HG02623 (cell line): ENCODE results near the gene CD300LF.

ENCODE experiments used
- ATAC-seq: cut with Tn5 transposase; IDR thresholded peaks from one replicate; pipeline ENCODE4 v1.9.1; 2021; ENCODE audit warnings: moderate library complexity; ENCODE audit not compliant: unreplicated experiment

CD300LF gene

DNA sequence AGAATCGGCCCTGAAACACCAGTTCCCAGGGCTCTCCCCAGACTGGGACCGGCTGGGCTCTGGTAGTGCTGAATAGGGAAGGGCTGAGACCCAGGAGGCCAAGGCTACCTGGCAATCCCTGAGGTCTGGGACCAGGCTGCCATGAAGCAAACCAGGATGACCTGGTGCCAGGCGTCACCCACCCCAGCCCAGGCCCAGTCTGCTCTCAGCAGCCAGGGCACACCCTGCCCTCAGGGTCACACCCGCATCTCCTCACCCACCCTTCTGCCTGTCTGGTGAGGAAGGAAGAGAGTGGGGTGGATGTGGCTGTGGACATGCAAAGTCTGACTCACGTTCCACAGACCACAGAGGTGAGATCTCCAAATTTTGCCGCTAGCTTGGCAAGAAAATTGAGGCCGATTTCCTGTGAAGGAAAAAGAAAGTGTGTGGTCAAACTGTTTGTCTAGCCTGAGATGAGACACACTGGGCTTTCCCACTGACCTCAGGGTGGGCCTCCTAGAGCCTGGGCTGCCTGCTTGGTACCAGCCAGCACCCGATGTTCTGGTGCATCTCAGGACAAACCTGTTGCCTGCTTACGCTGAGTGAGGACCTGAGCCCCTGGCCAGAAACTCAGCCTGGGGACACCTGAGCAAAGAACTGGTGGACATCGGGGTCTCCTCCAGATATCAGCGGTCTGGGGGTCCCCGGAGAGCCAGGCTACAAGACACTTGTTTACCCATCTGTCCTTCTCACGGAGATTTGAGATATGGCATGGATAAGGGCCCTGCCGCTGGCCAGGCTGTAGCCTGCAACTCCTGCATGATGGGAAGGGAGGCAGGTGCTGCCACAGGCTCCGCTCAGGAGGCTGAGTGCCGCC lies 18.0 kb upstream of the CD300LF start:
- ATAC-seq: no peak

DNA sequence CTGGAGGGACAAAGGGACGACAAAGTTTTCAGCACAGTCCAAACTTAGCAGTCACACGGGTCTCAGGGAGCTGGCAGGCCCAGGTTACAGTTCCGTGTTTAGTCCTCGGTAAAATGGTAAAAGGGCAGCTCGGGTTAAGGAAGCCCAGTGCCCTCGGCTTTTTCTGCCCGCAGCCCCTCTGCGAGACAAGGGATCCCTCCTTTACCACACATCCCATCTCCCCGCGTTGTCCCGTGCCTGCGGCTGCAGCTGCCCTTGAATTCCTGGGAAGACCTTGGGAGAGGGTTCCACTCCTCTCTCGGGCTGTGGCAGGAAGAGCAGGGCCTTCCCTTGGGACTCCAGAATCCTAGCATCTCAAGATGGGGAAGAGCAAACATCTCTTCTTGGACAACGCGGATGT lies 17.1 kb upstream of the CD300LF start:
- ATAC-seq: no peak

DNA sequence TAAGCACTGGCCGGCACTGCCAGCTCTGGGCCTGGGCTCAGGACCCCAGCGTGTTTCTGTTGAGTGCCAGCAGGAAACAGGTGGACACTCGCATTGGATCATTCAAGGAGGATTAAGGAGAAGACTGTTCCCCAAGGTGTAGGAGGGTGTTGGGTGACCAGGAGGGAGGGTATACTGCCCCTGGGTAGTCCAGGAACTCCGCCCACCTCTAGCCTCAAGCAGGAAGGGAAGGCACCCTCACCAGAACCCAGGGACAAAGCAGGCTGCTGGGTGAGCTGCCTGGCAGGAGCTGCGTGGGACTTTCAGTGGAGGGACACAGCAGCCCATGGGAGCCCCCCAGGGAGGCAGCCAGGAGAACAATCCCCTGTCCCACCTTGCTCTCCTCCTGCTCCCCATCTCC lies 16.6 kb upstream of the CD300LF start:
- ATAC-seq: no peak

DNA sequence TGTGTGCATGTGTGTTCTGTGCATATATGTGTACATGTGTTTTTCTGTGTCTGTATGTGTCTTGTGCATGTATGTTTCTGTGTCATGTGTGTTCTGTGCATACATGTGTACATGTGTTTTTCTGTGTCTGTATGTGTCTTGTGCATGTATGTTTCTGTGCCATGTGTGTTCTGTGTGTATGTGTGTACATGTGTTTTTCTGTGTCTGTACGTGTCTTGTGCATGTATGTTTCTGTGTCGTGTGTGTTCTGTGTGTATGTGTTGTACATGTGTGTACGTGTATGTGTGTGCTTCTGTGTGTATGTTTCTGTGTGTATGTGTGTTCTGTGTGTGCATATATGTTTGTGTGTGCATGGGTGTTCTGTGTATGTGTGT lies 16.0 kb upstream of the CD300LF start:
- ATAC-seq: no peak

DNA sequence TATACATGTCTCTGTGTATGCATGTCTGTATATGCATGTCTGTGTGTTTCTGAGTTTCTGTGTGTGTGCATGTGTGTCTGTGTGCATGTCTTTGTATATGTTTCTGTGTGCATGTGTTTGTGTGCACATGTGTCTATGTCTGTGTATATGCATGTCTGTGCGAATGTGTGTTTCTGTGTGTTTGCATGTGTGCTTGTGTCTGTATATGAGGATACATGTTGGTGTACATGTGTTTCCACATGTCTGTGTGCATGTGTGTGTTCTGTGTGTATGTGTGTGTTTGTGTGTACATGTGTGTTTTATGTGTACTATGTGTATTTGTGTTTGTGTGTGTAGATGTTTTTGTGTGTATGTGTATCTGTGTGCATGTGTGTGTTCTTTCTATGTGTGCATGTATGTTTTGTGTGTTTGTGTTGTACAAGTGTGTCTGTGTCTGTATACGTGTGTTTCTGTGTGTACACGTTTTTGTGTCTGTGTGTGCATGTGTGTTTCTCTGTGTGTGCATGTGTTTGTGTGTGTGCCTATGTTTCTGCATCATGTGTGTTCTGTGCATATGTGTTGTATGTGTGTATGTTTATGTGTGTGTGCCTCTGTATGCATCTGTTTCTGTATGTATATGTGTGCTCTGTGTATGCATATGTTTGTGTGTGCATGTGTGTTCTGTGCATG lies 15.4 kb upstream of the CD300LF start:
- ATAC-seq: no peak

DNA sequence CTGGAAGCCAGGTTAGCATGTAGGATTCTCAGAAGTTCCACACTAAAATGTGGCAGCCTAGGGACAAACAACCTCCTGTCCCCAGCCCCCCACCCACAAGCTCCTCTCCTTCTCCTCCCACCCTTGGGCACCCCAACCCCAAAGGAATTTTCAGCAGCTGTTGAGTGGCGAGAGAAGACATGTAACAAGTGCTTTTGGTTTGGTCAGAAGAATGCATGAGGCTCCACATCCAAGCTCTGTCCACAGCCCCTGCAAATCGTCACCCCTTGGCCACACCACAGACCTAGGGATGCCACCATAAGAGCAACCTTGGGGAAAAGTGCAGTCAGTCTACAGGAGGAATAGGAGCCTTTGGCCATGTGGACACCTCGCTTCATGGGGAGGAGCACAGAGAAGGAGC lies 12.4 kb upstream of the CD300LF start:
- no peak for ATAC-seq

DNA sequence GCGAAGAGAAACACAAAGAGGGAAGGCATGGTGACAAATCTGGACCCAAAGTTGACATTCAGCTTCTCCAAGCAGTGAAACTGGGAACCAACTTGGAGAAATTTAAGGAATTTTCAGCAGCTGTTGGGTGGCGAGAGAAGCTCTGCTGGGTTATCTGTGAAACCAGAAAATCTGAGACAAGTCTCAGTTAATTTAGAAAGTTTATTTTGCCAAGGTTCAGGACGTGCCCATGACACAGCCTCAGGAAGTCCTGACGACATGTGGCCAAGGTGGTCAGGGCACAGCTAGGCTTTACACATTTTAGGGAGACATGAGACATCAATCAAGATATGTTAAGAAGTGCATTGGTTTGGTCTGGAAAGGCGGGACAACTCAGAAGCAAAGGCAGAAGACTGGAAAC lies 11.2 kb upstream of the CD300LF start:
- ATAC-seq: no peak

DNA sequence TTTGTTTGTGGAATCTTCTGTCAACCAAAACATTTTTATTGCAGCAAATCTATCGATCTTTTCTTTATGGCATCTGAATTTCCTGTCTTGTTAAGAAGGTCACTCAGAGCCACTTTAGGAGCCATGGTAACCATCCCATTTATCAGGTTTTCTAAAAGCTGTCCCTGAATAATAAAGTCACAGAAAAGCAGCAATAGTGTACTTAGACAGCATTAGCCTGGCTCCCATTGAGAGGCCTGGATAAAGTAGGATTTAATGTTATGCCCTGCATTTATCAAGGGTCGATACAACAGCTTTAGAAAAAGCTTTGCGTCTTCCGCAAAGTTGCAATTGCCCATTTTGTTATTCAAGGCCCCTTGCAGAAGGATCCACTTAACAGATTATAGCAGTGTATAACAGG lies 10.1 kb upstream of the CD300LF start:
- ATAC-seq: no peak

DNA sequence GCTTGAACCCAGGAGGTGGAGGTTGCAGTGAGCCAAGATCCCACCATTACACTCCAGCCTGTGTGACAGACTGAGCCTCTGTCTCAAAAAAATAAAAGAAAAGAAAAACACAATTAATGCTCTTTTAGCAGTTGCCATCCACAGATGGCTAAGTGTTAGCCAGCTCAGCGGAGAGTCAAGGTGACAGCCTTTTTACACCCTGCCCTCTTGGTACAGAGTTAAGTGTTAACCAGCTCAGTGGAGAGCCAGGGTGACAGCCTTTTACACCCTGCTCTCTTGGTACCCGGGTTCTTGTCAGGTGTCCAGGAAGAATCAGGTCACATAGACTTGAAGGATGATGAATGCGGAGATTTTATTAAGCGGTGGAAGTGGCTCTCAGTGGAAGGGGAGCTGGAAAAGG lies 7.8 kb upstream of the CD300LF start:
- ATAC-seq: no peak

DNA sequence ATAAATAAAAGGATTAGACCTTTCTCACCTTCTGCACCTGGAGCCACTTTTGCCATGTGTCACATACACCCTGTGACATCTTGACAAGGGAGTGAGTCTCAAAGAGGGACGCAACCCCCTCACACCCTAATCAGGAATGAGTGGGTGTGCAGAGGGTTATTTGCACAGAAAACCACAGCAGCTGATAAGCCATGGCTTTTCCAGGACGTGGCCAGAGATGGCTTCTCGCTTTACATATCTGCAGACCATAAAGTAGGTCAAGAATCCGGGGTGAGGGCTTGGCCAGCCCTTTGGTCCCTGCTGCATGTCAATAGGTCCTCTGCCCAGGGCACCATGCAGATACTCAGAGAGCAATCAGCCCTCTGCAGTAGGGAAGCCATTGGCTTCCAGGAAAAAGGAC lies 2.4 kb upstream of the CD300LF start:
- no peak for ATAC-seq

DNA sequence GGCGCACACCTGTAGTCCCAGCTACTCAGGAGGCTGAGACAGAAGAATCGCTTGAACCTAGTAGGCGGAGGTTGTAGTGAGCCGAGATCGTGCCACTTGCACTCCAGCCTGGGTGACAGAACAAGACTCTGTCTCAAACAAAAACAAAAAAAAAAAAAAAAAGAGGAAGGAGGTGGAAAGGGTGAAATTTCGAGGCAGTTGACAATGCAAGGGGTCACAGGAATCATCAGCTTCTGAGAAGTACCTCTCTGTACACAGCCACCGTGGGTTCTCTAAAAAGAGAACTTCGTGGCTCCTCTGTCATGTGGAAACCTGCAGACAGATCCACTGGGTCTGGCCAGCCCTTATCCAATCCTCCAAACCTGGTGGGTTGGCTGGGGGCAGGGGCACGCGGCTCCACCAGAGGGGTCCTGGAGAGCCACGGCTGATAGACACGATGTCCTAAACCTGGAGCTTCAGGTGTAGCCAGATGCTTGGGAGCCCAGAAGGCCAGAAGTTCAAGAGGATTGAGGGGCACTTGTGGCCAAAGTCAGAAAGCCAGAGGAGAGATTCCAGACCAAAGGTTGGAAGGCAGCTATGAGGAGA lies 540 bp upstream of the CD300LF start:
- ATAC-seq: no peak

DNA sequence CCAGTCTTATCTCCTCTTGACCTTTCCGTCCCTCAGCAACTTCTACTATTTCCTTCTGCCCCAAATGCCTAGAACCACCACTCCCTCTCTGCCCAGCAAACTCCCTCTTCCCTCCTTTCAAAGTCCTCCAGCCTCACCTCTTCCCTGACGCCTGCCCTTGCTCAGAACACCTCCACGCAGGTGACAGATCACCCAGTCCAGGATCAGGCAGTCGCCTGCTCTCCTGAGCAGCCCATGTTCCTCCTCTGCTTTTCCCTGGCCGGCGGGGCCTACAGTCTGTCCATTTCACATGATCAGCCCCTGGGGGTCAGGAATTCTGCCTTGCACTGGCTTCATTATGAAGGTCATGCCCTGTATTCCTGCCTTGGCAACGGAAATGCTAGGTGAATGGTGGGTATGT lies 422 bp downstream of the CD300LF start:
- no peak for ATAC-seq

DNA sequence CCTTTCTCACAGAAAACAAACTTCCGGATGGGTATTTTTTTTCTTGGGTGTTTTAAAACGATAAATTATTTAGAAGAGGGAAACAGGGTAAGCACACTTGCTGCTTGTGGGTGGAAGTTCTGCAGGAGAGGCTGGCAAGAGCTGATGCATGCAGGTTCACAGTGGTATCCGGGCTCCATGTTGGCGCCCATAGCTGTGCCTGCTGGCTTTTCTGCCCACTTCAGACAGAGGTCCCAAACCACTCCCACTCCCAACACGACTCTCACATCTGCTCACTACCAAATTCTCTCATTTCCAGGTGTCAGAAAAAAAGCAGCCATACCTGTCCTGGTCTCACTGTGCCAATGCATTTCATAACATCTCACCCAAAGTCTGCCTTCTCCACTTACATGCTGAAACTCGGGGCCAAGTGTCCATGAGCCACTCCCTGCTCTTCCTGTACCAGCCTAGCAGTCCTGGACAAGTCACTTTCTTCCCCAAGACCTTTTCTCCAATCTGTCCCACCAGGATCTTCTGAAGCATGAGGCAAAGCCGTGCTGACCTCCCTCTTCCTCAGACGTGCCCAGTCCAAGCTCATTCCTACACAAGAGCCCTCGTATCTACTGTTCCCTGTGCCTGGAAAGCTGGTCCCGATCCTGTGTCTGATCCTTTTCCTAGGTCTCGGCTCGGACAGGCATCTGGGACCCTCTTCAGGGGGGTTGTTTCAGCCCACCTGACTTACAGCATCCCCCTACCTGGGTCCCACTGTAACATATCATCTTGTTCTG lies 1.5 kb downstream of the CD300LF start:
- ATAC-seq: no peak

DNA sequence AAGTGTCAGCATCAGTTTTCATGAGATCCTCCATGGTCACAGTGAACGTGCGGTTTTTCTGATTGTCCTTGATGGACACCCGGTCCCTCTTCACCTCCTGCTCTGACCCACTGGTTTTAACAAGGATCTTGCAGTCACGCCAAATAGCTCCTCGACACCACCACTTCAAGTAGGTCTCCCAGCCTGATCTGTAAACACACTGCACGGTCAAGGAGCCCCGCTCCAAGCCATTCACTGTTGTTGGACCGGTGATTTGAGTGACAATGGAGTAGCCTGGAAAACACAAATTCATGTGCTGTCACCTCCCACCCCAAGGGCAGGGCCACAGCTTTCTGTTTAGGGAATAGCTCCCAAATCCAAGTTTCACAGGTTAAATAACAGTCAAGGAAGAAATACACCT lies 8.2 kb downstream of the CD300LF start:
- ATAC-seq: no peak

DNA sequence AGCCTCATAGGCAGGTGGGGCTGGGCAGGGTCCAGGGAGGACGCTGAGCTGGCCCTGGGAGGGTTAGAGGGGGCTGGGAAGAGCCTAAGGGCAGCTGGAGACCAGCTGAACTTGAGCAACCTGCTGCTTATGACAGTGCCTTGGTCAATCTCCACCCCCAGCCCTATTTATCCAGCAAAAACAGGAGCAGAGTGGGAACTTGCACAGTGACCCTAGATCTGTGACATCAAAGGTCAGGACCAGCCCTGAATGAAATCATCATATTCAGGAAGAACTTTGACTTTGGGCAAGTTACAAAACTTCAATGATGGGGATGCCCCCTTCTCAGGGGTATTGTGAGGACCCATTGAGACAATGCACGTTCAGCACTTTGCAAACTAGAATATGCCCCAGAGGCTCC lies 9.4 kb downstream of the CD300LF start:
- ATAC-seq: no peak

DNA sequence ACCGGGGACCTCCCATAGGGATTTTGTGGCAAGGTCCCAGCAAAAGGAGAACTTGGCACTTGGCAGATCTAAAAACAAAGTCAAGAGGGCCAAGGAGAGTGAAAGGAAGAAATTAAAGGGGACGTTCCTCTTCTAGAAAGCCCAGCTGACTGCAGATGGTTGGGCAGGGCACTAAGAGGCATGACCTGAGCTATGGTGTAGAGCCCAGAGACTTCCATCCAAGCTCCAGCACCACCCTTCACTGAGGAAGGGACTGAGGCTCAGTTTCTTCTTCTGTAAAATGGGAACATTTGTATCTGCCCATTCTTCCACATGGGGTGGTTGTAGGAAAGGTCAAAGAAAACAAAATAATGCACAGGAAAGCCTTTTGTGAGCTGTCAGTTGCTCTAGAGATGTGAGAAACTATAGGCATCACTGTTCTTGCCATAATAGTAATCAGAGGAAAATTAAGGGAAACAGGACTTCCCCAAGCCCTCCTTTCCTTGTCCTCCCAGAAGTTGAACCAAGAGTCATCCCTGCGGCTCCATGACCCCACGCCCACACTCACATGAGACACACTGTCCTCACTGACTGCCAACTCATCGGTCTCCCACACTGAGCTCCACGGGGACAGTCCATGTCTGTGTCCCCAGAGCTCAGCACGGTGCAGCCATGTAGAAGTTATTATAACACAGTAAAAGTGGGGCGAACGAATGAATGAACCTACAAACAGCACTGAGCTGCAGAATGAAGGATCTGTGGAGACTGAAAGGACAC lies 10.4 kb downstream of the CD300LF start:
- ATAC-seq: no peak

DNA sequence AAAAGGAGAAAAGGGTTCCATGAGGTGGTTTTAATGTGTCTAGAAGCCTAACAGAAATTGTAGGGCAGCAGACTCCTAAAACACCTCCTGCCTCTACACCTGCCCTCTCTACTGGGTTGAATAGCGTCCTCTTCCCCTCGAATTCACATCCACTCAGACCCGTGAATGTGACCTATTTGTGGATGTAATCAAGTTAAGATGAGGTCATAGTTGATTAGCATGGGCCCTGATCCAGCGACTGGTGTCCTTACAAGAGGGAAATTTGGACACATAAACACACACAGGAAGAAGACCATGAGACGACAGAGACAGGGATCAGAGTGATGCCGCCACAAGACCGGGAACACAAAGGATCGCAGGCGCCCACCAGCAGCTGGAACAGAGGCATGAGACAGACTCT lies 13.5 kb downstream of the CD300LF start:
- ATAC-seq: no peak

DNA sequence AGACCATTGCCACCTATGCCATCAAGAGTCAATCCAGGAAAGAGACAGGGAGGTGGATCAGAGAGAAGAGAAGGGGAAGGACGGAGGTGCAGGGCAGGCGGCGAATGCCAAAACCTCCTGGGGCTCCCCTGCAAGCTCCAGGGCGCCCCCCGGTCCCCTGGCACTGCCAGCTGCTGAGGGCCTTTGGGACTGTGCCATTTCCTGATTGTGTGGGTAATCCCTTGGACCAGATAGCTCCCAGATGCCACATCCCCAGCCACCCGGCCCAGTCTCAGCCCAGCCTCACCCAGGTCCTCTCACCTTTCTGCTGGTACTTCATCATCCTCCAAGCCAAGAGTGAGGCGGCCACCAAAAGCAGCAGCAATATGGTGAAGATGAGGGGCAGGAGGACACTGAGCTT lies 14.7 kb downstream of the CD300LF start:
- ATAC-seq: no peak

DNA sequence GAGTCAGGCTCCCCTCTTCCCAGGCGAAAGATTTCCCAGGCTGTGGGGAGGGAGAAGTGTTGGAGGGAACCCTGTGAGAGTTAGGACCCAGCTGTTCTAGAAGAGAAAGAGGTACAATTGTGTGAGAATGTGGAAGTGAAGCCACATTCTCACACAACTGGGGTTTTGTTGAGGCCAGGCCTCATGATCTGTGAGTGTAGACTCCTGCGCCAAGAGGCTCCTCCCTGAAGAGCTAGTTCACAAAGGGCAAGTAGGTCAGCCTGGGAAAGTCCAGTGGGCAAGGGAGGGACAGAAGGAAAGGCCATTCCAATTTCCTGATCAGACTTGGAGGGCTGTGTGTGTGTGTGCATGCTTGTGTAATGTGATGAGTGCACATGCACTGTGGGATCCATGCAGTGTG lies 15.2 kb downstream of the CD300LF start:
- ATAC-seq: no peak

DNA sequence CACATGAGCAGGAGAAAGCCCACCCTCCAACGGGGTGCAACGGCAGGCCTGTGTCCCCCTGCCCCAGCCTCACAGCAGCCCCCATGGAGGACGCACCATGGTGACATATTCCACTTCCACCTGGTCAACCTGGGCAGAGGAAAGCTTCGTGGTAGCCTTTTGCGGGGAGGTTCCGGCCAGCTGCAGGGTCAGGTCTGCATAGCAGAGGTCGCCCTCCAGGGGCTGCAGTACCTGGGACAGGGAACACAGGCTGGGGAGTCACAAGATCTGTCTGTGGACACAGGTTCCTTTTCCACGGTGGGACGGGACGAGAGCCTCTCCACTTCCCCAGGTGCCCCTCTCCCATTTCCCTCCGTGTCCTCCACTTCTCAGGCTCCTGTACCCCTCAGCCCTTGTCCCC lies 17.1 kb downstream of the CD300LF start:
- ATAC-seq: no peak

DNA sequence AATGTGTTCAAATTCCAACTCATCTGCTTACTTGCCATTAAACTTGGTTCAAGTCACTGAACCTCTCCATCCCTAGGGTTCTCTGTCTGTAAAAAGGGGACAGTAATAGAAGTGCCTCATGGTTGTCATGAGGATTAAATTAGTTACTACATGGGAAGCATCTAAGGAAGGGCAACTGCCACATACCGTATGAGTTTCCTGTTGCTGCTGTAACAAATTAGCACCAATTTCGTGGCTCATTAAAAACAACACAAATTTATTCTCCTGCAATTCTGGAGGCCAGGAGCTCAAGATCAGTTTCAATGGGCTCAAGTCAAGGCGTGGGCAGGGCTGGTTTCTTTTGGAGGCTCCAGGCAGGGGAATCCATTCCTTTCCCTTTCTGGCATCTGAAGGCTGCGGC lies 18.6 kb downstream of the CD300LF start:
- no peak for ATAC-seq
